ENCODE data around the gene SDHA.
"Not testable (repeated sequence)": the region's sequence is repeated elsewhere in the genome, so short reads cannot be mapped to it uniquely, and the experiment has no call there.

Gene SDHA

GRCh38 chr5:257148-257547, 39.0 kb downstream of the SDHA start:
- no peak for DNase-seq (ENCODE audit: low spot score)

- DNase-seq (ENCODE audit: low spot score) = not testable (repeated sequence)
These were observed 45.3 kb downstream of the SDHA start for GRCh38 chr5:263275-263974.

- DNase-seq (ENCODE audit: low spot score) = no peak
These were observed 46.2 kb downstream of the SDHA start for GRCh38 chr5:264338-264737.

GRCh38 chr5:266311-267026, 48.3 kb downstream of the SDHA start:
- DNase-seq (ENCODE audit: low spot score) = not testable (repeated sequence)

GRCh38 chr5:267716-268115, 49.6 kb downstream of the SDHA start:
- no peak for DNase-seq (ENCODE audit: low spot score)

- DNase-seq (ENCODE audit: low spot score) = no peak
These were observed 52.2 kb downstream of the SDHA start for GRCh38 chr5:270340-270739.

- DNase-seq (ENCODE audit: low spot score) = not testable (repeated sequence)
These were observed 53.7 kb downstream of the SDHA start for GRCh38 chr5:271828-272167.

- DNase-seq (ENCODE audit: low spot score) = not testable (repeated sequence)
These were observed 55.0 kb downstream of the SDHA start for GRCh38 chr5:273091-273490.

- DNase-seq (ENCODE audit: low spot score) = not testable (repeated sequence)
These were observed 55.4 kb downstream of the SDHA start for GRCh38 chr5:273491-273890.

- not testable (repeated sequence) for DNase-seq (ENCODE audit: low spot score)
These were observed 56.2 kb downstream of the SDHA start for GRCh38 chr5:274346-274745.

GRCh38 chr5:278646-279045, 60.5 kb downstream of the SDHA start:
- DNase-seq (ENCODE audit: low spot score) = no peak

- DNase-seq (ENCODE audit: low spot score) = not testable (repeated sequence)
These were observed 61.0 kb downstream of the SDHA start for GRCh38 chr5:279051-279665.

- DNase-seq (ENCODE audit: low spot score) = no peak
These were observed 68.0 kb downstream of the SDHA start for GRCh38 chr5:285991-286557.

GRCh38 chr5:290200-290599, 72.1 kb downstream of the SDHA start:
- not testable (repeated sequence) for DNase-seq (ENCODE audit: low spot score)

GRCh38 chr5:291345-291744, 73.2 kb downstream of the SDHA start:
- DNase-seq (ENCODE audit: low spot score) = not testable (repeated sequence)

GRCh38 chr5:294788-295187, 76.7 kb downstream of the SDHA start:
- DNase-seq (ENCODE audit: low spot score) = not testable (repeated sequence)

GRCh38 chr5:296207-296606, 78.1 kb downstream of the SDHA start:
- not testable (repeated sequence) for DNase-seq (ENCODE audit: low spot score)

GRCh38 chr5:296954-297353, 78.8 kb downstream of the SDHA start:
- not testable (repeated sequence) for DNase-seq (ENCODE audit: low spot score)

- not testable (repeated sequence) for DNase-seq (ENCODE audit: low spot score)
These were observed 79.3 kb downstream of the SDHA start for GRCh38 chr5:297448-297847.

- not testable (repeated sequence) for DNase-seq (ENCODE audit: low spot score)
These were observed 80.0 kb downstream of the SDHA start for GRCh38 chr5:297991-298736.

GRCh38 chr5:298737-299125, 80.6 kb downstream of the SDHA start:
- no peak for DNase-seq (ENCODE audit: low spot score)

GRCh38 chr5:299921-300320, 81.8 kb downstream of the SDHA start:
- DNase-seq (ENCODE audit: low spot score) = not testable (repeated sequence)

All from cerebellar cortex (tissue), 1 donor.